ENCODE data around the gene ACSF2. TPM values are rescaled to one million over a fixed set of nuclear protein-coding genes. Genes with fewer than 3 reads are reported as not detected.

Gene ACSF2
- total and polyA plus RNA-seq, 2 donors (not counting 3 experiments of a cell fraction or from before 2014, with no cell fraction given), result 33.2 to 37.2 TPM

DNA sequence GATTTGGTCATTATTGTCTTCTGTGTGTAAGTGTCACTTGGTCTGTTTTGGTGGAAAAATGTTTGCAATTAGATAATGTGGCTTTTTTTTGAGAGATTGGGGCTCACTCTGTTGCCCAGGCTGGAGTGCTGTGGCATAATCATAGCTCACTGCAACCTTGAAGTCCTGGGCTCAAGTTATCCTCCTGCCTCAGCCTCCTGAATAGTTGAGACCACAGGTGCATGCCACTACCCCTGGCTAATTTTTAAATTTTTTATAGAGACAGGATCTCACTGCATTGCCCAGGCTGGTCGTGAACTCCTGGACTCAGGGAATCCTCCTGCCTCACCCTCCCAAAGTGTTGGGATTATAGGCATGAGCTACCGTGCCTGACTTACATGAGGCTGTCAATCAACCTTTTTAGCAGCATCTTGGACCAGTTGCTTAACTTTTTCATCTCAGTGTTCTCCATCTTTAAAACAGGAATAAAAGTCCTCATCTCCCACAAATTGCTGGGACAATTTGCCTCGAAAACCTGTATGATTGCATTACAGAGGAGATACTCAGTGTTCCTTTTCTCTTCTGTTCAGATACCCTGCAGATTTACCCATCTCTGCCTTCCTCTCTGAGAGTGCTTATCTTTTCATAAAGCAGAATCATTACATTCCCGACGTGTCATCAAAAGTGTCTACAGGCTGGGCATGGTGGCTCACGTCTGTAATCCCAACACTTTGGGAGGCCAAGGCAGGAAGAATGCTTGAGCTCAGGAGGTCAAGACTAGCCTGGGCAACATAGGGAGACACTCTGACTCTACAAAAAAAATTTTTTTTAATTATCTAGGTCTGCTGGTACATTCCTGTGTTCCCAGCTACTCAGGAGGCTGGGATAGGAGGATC, 19.1 kb downstream of the ACSF2 start:
- no peaks in the 10 kb centered on the region for H3K27me3 ChIP-seq (ENCODE audit: control insufficient read depth in 2 of 2, insufficient read depth in 2 of 2, low read length in 2 of 2)
- no peaks in the 10 kb centered on the region for H3K79me2 ChIP-seq (ENCODE audit: control insufficient read depth, insufficient read depth, low read length)
- no peaks in the 10 kb centered on the region for H3K4me1 ChIP-seq (ENCODE audit: control insufficient read depth, extremely low read depth, insufficient read depth, low read length)
- no peaks in the 10 kb centered on the region for H3K36me3 ChIP-seq (ENCODE audit: control insufficient read depth in 2 of 2, extremely low read depth in 1 of 2, insufficient read depth in 2 of 2, low read length in 2 of 2)
- dilution Hi-C loops (cut with MboI; ENCODE audit: extremely low pct_ligation_motif_present, low sequenced_read_pairs) (no loop called here), intact Hi-C loops (cut with micrococcal nuclease) (no loop called here)
- no peak overlapping the region for H3K9ac ChIP-seq (replicated peaks; ENCODE audit: extremely low read depth, insufficient read depth, low read length)
- DNase-seq (ENCODE audit: low read depth, low spot score) (no peak), FAIRE-seq (no peak)
- no peaks in the 10 kb centered on the region for H4K20me1 ChIP-seq (replicated peaks; ENCODE audit: control insufficient read depth, extremely low read depth, insufficient read depth, low read length)
- no peak overlapping the region for H2AFZ ChIP-seq (ENCODE audit: low read depth, low read length)
- H3K27ac ChIP-seq (ENCODE audit: insufficient read depth, low read depth, low read length), result no peak overlapping the region
- ChIA-PET POLR2A (no interaction called here), CTCF (interaction anchor here (0.7 to 2.1 kb wide), 4 partner anchors 11 to 49 kb away, joined by 3 to 7 read pairs (median 4); partner anchors contain the start of genes CHAD and LRRC59)
- H3K4me2 ChIP-seq (ENCODE audit: insufficient read depth, low read length), result no peak overlapping the region
- H3K9me3 ChIP-seq (replicated peaks; ENCODE audit: control insufficient read depth, insufficient read depth, low read length), result no peaks in the 10 kb centered on the region
- no peaks in the 10 kb centered on the region for H3K9me1 ChIP-seq (replicated peaks; ENCODE audit: control insufficient read depth, extremely low read depth, insufficient read depth, low read length)
- H3K4me3 ChIP-seq (replicated peaks in 1 of 3; ENCODE audit: insufficient read depth in 1 of 3, low read depth in 1 of 3, low read length in 3 of 3), result no peak overlapping the region
- TF ChIP-seq MYC (IDR thresholded peaks at IDR 0.05; ENCODE audit: low read depth, low read length) (no peak), POLR2A (IDR thresholded peaks at IDR 0.05; ENCODE audit: low read depth, low read length) (no peak), FOS (IDR thresholded peaks at IDR 0.05; ENCODE audit: borderline replicate concordance, insufficient read depth, low read length) (no peak), EZH2 (IDR thresholded peaks at IDR 0.05; ENCODE audit: borderline replicate concordance, low read depth, low read length, severe bottlenecking) (no peak), GATA2 (IDR thresholded peaks at IDR 0.05; ENCODE audit: insufficient read depth, insufficient read length, low read depth, low read length) (no peak), JUN (IDR thresholded peaks at IDR 0.05; ENCODE audit: borderline replicate concordance, insufficient read depth, insufficient read length, low read depth) (no peak), POLR2AphosphoS5 (IDR thresholded peaks at IDR 0.05; ENCODE audit: insufficient read depth, low read depth, low read length) (no peak)
- TF ChIP-seq, protein P1, sequence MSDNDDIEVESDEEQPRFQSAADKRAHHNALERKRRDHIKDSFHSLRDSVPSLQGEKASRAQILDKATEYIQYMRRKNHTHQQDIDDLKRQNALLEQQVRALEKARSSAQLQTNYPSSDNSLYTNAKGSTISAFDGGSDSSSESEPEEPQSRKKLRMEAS (IDR thresholded peaks at IDR 0.05; ENCODE audit: insufficient read depth, insufficient read length), result no peak
- TF ChIP-seq, protein P2, sequence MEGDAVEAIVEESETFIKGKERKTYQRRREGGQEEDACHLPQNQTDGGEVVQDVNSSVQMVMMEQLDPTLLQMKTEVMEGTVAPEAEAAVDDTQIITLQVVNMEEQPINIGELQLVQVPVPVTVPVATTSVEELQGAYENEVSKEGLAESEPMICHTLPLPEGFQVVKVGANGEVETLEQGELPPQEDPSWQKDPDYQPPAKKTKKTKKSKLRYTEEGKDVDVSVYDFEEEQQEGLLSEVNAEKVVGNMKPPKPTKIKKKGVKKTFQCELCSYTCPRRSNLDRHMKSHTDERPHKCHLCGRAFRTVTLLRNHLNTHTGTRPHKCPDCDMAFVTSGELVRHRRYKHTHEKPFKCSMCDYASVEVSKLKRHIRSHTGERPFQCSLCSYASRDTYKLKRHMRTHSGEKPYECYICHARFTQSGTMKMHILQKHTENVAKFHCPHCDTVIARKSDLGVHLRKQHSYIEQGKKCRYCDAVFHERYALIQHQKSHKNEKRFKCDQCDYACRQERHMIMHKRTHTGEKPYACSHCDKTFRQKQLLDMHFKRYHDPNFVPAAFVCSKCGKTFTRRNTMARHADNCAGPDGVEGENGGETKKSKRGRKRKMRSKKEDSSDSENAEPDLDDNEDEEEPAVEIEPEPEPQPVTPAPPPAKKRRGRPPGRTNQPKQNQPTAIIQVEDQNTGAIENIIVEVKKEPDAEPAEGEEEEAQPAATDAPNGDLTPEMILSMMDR (IDR thresholded peaks at IDR 0.05; ENCODE audit: extremely low read depth in 1 of 2, insufficient read depth in 1 of 2, low read depth in 1 of 2, low read length in 2 of 2), result no peak
- BruUV-seq (replicated peaks), result no TSS peak

All from endothelial cell of umbilical vein (primary cell).